T-cell (primary cell): ENCODE results near the gene MRPS12. TPM values are rescaled to one million over a fixed set of nuclear protein-coding genes. Genes with fewer than 3 reads are reported as not detected.
"Not testable (repeated sequence)": the region's sequence is repeated elsewhere in the genome, so short reads cannot be mapped to it uniquely, and the experiment has no call there.

Source experiments
- ATAC-seq, 4 experiments: fragments of 200-7000 bp in 3 of 4; fragments of 150-1000 bp in 1 of 4; cut with Tn5 transposase; replicated peaks in 1 of 4; 1 replicate in 3 of 4; 2 replicates in 1 of 4; pipeline ENCODE4 v1.10.0; 2021; ENCODE audit warnings: moderate library complexity in 3 of 4, mild to moderate bottlenecking in 2 of 4, moderate number of reproducible peaks in 1 of 4
- CTCF ChIA-PET, 2 donors: fragments of 300-600 bp; sonication (Branson Sonifier 250); formaldehyde crosslinking; loops; one replicate each; lab custom pipeline; 2022; ENCODE audit warnings: antibody characterized with exemption in 2 of 2; lab: Charles Lee
- POLR2A ChIA-PET, 2 donors: fragments of 300-600 bp; sonication (Branson Sonifier 250); formaldehyde crosslinking; loops; one replicate each; lab custom pipeline; 2022; ENCODE audit warnings: antibody characterized with exemption in 2 of 2; lab: Charles Lee
- DNase-seq, 35 experiments: peaks; one replicate each; pipeline versions ENCODE4 v3.0.0 to v3.0.0-alpha.2; 2013 to 2023
- H3K27ac ChIP-seq: one replicate; pipeline ENCODE4 v1.5.1; 2013; ENCODE audit warnings: low read length
- H3K27me3 ChIP-seq, 2 experiments: replicated peaks in 1 of 2; 1 replicate in 1 of 2; 2 replicates in 1 of 2; pipeline versions ENCODE4 v1.6.1 to v1.7.0; 2013; ENCODE audit warnings: low read length in 1 of 2, mixed read lengths in 1 of 2; ENCODE audit not compliant: control insufficient read depth in 2 of 2, insufficient read depth in 2 of 2; ENCODE audit errors: extremely low read depth in 1 of 2
- H3K36me3 ChIP-seq, 2 donors: 1 replicate in 1 of 2; 2 replicates in 1 of 2; pipeline versions ENCODE4 v1.6.1 to v1.7.0; 2013; ENCODE audit warnings: low read length in 1 of 2; ENCODE audit not compliant: control insufficient read depth in 2 of 2, insufficient read depth in 1 of 2; ENCODE audit errors: extremely low read depth in 1 of 2
- H3K4me1 ChIP-seq, 2 experiments: 1 replicate in 1 of 2; 2 replicates in 1 of 2; pipeline versions ENCODE4 v1.6.1 to v1.7.0; 2013; ENCODE audit warnings: low read length in 2 of 2, mixed read lengths in 1 of 2; ENCODE audit not compliant: insufficient read depth in 2 of 2, control insufficient read depth in 1 of 2; ENCODE audit errors: extremely low read depth in 1 of 2
- H3K4me3 ChIP-seq, 2 donors: 1 replicate in 1 of 2; 2 replicates in 1 of 2; pipeline versions ENCODE4 v1.5.1 to v1.7.0; 2013; ENCODE audit warnings: mild to moderate bottlenecking in 2 of 2, low read length in 1 of 2, moderate library complexity in 1 of 2; ENCODE audit not compliant: control insufficient read depth in 1 of 2; ENCODE audit errors: extremely low read depth in 1 of 2
- H3K9me3 ChIP-seq: 2 replicates; pipeline ENCODE4 v1.7.0; 2013
- H3K27ac Mint-ChIP-seq, 2 donors: one replicate each; pipeline ENCODE4 v1.8.0; 2020 to 2021; ENCODE audit warnings: mild to moderate bottlenecking in 2 of 2, mixed read lengths in 2 of 2
- H3K27me3 Mint-ChIP-seq, 2 donors: one replicate each; pipeline ENCODE4 v1.8.0; 2021 to 2022; ENCODE audit warnings: mixed read lengths in 2 of 2
- H3K36me3 Mint-ChIP-seq: one replicate; pipeline ENCODE4 v1.8.0; 2021; ENCODE audit warnings: mixed read lengths
- H3K4me1 Mint-ChIP-seq, 3 donors: one replicate each; pipeline ENCODE4 v1.8.0; 2020 to 2022; ENCODE audit warnings: mixed read lengths in 3 of 3, mild to moderate bottlenecking in 1 of 3
- H3K4me3 Mint-ChIP-seq, 3 donors: one replicate each; pipeline ENCODE4 v1.8.0; 2020 to 2022; ENCODE audit warnings: mild to moderate bottlenecking in 3 of 3, mixed read lengths in 3 of 3, moderate library complexity in 3 of 3
- H3K9me3 Mint-ChIP-seq, 3 donors: one replicate each; pipeline ENCODE4 v1.8.0; 2020 to 2022; ENCODE audit warnings: mixed read lengths in 3 of 3
- WGBS: methylation state at CpG from one replicate; pipeline ENCODE4 v1.1.5; 2013; ENCODE audit warnings: missing lambda C conversion rate; ENCODE audit not compliant: insufficient coverage; 5-methylcytosine and 5-hydroxymethylcytosine counted together
- total RNA-seq, 35 experiments: library from RNA in 6 of 35; stranded (reverse) in 6 of 35; fragments of 120-200 nt in 1 of 35; gene quantifications; one replicate each; pipeline versions ENCODE4 v1.2.1 to v1.2.4 and lab custom pipeline; 2013 to 2026

Gene MRPS12
- total RNA-seq, 5 donors from 2014 or later (not counting 1 experiment from before 2014, with no cell fraction given) = 17.3 to 35.1 (median 32.8) TPM

- CTCF ChIA-PET = interaction anchor here (0.6 to 3.2 kb wide), 3 partner anchors 11 to 208 kb away, joined by 3 to 11 read pairs (median 3); partner anchors contain the start of genes MRPS12 (in 1 of the 2) and SARS2 (in 1 of the 2)
- H3K4me3 Mint-ChIP-seq, H3K9me3 Mint-ChIP-seq, POLR2A ChIA-PET, H3K36me3 ChIP-seq, H3K4me1 ChIP-seq, DNase-seq, H3K27ac ChIP-seq, H3K9me3 ChIP-seq, H3K27ac Mint-ChIP-seq, H3K36me3 Mint-ChIP-seq, H3K4me3 ChIP-seq, ATAC-seq: not testable (repeated sequence)
- Mint-ChIP-seq H3K4me1 (peaks cover 5 to 13% (median 8%) of the 10 kb centered on the region in 3 donors), H3K27me3 (peaks cover 3 to 12% of the 10 kb centered on the region in 2 donors)
- 33% methylated on average over 1 of the region's 5 CpGs for WGBS
- H3K27me3 ChIP-seq = peaks cover 0 to 19% of the 10 kb centered on the region in 2 experiments
Measured at GRCh38 chr19:38941466-38941865, 10.7 kb downstream of the MRPS12 start.

GRCh38 chr19:38941979-38942378, 11.2 kb downstream of the MRPS12 start:
- Histone ChIP-seq H3K4me1 (no peaks in the 10 kb centered on the region), H3K9me3 (no peaks in the 10 kb centered on the region), H3K27me3 (peaks cover 0 to 22% of the 10 kb centered on the region in 2 experiments), H3K27ac (no peak overlapping the region), H3K36me3 (no peaks in the 10 kb centered on the region), H3K4me3 (no peak overlapping the region)
- H3K9me3 Mint-ChIP-seq = no peaks in the 10 kb centered on the region
- ATAC-seq = no peak
- no CpG with 5 or more reads among the region's 2 CpGs for WGBS
- no peak overlapping the region for H3K27ac Mint-ChIP-seq
- peaks cover 5 to 13% (median 8%) of the 10 kb centered on the region in 3 donors for H3K4me1 Mint-ChIP-seq
- peaks cover 3 to 12% of the 10 kb centered on the region in 2 donors for H3K27me3 Mint-ChIP-seq
- ChIA-PET CTCF (interaction anchor here in 1 of 2 donors (0.6 to 0.7 kb wide), 2 partner anchors 55 to 209 kb away, joined by 3 to 5 read pairs; no protein-coding TSS in a partner anchor), POLR2A (no interaction called here)
- no peak for DNase-seq
- no peaks in the 10 kb centered on the region for H3K36me3 Mint-ChIP-seq
- no peak overlapping the region for H3K4me3 Mint-ChIP-seq

DNA sequence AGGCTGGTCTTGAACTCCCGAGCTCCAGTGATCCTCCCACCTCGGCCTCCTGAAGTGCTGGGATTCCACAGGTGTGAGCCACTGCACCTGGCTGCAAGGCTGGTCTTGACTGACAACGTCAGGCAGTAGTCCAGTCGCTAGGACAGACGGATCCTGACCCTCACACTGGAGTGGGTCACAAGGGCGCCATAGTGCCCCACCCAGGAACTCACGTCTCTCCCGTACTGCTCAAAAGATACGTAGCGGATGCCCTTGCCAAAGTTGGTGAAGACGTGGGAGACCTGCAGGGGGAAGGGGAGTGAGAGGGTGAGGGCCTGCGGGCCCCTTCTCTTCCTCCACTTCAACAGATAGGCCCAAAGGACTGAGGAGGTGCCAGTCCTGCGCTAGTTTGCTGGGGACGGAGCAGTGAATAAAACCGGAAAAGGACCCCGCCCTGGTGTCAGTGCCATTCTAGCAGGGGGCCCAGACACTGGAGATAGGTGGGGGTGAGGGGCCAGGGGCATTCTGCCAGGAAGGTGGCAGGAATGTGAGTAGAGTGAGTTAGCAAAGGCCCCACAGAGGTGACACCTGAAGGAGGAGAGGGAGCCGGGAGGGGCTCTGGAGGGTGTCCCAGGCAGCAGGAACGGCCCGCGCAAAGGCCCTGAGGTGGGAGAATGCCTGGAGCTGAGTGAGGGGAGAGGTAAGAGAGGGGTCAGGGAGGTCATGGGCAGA, 11.9 kb downstream of the MRPS12 start:
- peaks cover 3 to 12% of the 10 kb centered on the region in 2 donors for H3K27me3 Mint-ChIP-seq
- no peaks in the 10 kb centered on the region for H3K36me3 ChIP-seq
- CTCF ChIA-PET = interaction anchor here in 1 of 2 donors (0.7 kb wide), 1 partner anchor 55 kb away, joined by 5 read pairs; no protein-coding TSS in a partner anchor
- H3K27me3 ChIP-seq = peaks cover 0 to 22% of the 10 kb centered on the region in 2 experiments
- ATAC-seq (no peak), DNase-seq (no peak)
- no peak overlapping the region for H3K27ac ChIP-seq
- no peaks in the 10 kb centered on the region for H3K9me3 ChIP-seq
- WGBS = 87% methylated on average over 12 of the region's 20 CpGs
- POLR2A ChIA-PET = no interaction called here
- no peak overlapping the region for H3K27ac Mint-ChIP-seq
- H3K4me1 Mint-ChIP-seq = peaks cover 5 to 13% (median 8%) of the 10 kb centered on the region in 3 donors
- no peaks in the 10 kb centered on the region for H3K4me1 ChIP-seq
- H3K4me3 ChIP-seq = no peak overlapping the region
- H3K4me3 Mint-ChIP-seq = no peak overlapping the region
- H3K9me3 Mint-ChIP-seq = no peaks in the 10 kb centered on the region
- no peaks in the 10 kb centered on the region for H3K36me3 Mint-ChIP-seq

- 89% methylated on average over 10 of the region's 12 CpGs for WGBS
- H3K27ac Mint-ChIP-seq = no peak overlapping the region
- no peaks in the 10 kb centered on the region for H3K9me3 Mint-ChIP-seq
- H3K4me3 Mint-ChIP-seq = no peak overlapping the region
- H3K4me1 Mint-ChIP-seq = peaks cover 5 to 20% (median 13%) of the 10 kb centered on the region in 3 donors
- POLR2A ChIA-PET = no interaction called here
- no peaks in the 10 kb centered on the region for H3K36me3 Mint-ChIP-seq
- Histone ChIP-seq H3K4me3 (no peak overlapping the region), H3K27ac (no peak overlapping the region), H3K36me3 (no peaks in the 10 kb centered on the region), H3K27me3 (peaks cover 0 to 31% of the 10 kb centered on the region in 2 experiments), H3K4me1 (peaks cover 0 to 8% of the 10 kb centered on the region in 2 experiments), H3K9me3 (no peaks in the 10 kb centered on the region)
- H3K27me3 Mint-ChIP-seq = peaks cover 3 to 8% of the 10 kb centered on the region in 2 donors
- DNase-seq = no peak
- CTCF ChIA-PET = no interaction called here
- no peak for ATAC-seq
Measured at GRCh38 chr19:38944981-38945506, 14.3 kb downstream of the MRPS12 start.

- Mint-ChIP-seq H3K4me1 (peaks cover 9 to 21% (median 16%) of the 10 kb centered on the region in 3 donors), H3K27ac (no peak overlapping the region), H3K4me3 (no peak overlapping the region), H3K36me3 (no peaks in the 10 kb centered on the region), H3K9me3 (no peaks in the 10 kb centered on the region), H3K27me3 (peaks cover 5 to 8% of the 10 kb centered on the region in 2 donors)
- ATAC-seq (no peak), DNase-seq (no peak)
- peaks cover 0 to 13% of the 10 kb centered on the region in 2 experiments for H3K4me1 ChIP-seq
- WGBS = 76% methylated on average over 2 of the region's 3 CpGs
- POLR2A ChIA-PET = no interaction called here
- H3K4me3 ChIP-seq = no peak overlapping the region
- CTCF ChIA-PET = interaction anchor here in 1 of 2 donors (0.6 to 1.0 kb wide), 2 partner anchors 14 to 15 kb away, joined by 3 to 4 read pairs; partner anchors contain the start of genes MRPS12 and SARS2
- H3K27ac ChIP-seq = no peak overlapping the region
- no peaks in the 10 kb centered on the region for H3K9me3 ChIP-seq
- H3K36me3 ChIP-seq = no peaks in the 10 kb centered on the region
- H3K27me3 ChIP-seq = peaks cover 0 to 35% of the 10 kb centered on the region in 2 experiments
Measured at GRCh38 chr19:38945562-38946228, 15.0 kb downstream of the MRPS12 start.
